IPS DF 19.7 (cell line): ENCODE data around the gene RAMACL.
"Not testable (repeated sequence)": the region's sequence is repeated elsewhere in the genome, so short reads cannot be mapped to it uniquely, and the experiment has no call there.

Experiments
- DNase-seq: peaks from one replicate; pipeline ENCODE4 v3.0.0-alpha.2; 2013; ENCODE audit warnings: low read depth, low spot score

The RAMACL gene

DNA sequence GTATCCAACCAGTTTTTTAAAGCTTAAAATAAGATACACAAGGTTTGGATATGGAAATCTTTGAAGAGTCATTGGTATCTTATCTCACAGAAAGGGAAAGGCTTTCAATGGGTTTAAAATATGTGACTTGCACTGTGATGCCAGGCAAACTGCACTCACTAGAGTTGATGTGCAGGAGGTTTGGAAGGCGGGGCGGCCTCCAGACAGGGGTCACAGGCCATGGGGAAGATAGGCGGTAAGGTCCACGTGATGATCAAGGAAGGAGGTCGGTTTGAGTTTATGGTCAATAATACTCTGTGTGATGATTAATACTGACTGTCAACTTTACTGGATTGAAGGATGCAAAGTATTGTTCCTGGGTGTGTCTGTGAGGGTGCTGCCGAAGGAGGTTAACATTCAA lies 9.5 kb upstream of the RAMACL start:
- DNase-seq: no peak

- DNase-seq: no peak
Observed at GRCh38 chr6:166595061-166595780, 8.7 kb upstream of the RAMACL start.

GRCh38 chr6:166592821-166593220 lies 6.3 kb upstream of the RAMACL start:
- no peak for DNase-seq

DNA sequence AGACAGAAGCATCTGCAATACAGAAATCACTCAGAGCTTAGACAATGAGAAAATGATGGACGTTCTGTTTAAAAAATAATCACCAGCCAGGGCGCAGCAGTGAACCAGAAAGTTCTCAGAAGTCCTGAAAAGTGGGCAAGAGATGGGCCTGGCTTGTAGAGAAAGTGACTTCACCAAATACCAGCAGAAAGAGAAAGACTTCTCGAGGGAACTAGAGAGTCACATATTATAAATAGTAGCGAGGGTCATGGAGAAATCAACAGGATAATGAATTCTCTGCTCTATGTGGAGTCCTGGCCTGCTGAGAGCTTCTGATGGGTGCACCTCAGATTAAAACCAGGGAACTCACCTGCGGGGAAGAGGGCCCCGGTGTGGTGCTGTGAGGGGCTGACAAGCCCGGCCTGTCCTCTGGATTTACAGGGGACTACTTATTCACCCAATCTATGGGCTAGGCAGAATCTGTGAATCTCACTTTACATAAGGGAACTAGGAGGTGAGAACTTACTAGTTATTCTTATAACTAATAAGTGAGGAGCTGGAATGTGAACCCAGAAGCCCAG lies 5.6 kb upstream of the RAMACL start:
- no peak for DNase-seq

DNA sequence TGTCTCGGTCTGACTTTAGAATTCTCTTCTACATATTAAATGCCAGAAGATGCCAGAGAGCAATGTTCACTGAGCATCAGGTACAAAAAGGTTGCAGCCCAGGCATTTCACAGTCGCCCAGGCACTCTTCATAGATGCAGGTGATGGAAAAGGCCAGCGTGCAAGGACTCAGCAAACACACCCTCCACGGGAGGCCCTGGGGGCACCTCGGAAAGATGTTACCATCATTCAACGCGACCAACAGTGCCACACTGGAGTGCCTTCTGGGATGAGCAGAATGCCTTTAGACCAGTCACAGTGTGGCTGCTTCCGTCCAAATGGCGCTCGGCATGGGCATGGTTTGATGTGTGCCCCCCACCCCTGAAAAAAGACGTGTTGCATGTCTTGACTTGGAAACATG lies 4.5 kb upstream of the RAMACL start:
- DNase-seq: no peak

DNA sequence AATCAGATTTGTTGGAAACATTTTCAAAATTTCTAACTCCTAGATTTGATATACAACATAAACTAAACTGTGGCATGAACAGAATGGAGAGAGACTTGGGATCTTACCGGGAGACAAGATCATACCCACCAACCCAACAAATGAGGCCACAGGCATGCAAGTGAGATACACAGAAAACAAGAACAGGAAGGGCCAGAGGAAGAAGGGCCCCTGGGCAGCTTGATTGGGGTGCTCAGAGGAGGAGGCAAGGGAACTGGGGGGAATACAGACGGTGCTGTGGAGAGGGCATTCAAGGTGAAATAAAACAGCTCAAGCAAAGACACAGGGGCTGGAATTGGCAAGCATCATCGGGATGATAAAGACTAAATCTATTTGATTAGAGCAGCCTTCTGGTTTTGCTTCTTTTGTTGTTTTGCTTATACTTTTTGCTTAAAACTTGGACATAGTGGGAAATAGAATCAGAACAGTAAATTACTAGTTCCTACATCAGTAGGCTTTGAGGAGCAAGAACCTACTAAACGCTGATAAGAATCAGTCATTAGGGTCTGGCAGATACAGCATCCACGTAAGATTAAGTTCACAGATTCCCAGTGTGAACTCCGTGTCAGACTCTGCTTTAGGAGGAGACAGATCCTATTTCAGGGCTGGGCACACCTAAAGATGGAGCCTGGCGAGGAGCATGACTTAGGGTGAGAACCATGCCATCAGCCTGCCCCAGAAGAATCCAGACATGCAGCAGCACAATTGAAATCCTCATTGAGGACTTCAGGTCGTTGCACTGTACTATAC lies 3.5 kb upstream of the RAMACL start:
- DNase-seq: no peak

DNA sequence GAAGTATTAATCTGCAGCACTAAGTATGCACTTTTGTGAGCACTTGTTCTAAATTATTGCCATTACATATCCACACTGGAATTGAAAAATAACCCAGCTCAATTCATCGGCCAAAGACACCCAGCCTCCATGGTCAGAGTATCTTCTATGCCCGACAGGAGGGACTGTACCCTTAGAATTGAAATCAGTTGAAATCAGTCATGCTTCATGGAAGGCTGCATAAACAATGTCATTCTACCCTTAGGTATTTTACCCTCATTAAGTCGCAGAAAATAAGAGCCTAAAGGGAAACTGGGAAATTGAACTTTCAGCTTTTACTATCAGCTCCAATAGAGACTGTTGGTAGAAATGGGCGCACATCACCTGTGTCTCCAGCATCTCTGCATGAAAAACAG lies 2.9 kb upstream of the RAMACL start:
- DNase-seq: no peak

GRCh38 chr6:166588691-166589336 lies 2.3 kb upstream of the RAMACL start:
- no peak for DNase-seq

- no peak for DNase-seq
Observed at GRCh38 chr6:166587631-166588413, 1.3 kb upstream of the RAMACL start.

GRCh38 chr6:166584853-166585429 lies 1.5 kb downstream of the RAMACL start:
- no peak for DNase-seq

GRCh38 chr6:166584155-166584554 lies 2.3 kb downstream of the RAMACL start:
- no peak for DNase-seq

GRCh38 chr6:166583230-166583965 lies 3.1 kb downstream of the RAMACL start:
- DNase-seq: no peak

GRCh38 chr6:166582258-166582657 lies 4.2 kb downstream of the RAMACL start:
- DNase-seq: no peak

DNA sequence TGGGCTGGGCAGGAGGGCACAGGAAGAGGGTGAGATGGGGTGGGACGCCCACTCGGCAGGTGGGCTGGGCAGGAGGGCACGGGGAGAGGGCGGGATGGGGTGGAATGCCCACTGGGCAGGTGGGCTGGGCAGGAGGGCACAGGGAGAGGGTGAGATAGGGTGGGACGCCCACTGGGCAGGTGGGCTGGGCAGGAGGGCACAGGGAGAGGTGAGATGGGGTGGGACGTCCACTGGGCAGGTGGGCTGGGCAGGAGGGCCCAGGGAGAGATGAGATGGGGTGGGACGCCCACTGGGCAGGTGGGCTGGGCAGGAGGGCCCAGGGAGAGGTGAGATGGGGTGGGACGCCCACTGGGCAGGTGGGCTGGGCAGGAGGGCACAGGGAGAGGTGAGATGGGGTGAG lies 4.7 kb downstream of the RAMACL start:
- DNase-seq: not testable (repeated sequence)

- no peak for DNase-seq
Observed at GRCh38 chr6:166581091-166581511, 5.4 kb downstream of the RAMACL start.

GRCh38 chr6:166580076-166581050 lies 6.1 kb downstream of the RAMACL start:
- DNase-seq: no peak

DNA sequence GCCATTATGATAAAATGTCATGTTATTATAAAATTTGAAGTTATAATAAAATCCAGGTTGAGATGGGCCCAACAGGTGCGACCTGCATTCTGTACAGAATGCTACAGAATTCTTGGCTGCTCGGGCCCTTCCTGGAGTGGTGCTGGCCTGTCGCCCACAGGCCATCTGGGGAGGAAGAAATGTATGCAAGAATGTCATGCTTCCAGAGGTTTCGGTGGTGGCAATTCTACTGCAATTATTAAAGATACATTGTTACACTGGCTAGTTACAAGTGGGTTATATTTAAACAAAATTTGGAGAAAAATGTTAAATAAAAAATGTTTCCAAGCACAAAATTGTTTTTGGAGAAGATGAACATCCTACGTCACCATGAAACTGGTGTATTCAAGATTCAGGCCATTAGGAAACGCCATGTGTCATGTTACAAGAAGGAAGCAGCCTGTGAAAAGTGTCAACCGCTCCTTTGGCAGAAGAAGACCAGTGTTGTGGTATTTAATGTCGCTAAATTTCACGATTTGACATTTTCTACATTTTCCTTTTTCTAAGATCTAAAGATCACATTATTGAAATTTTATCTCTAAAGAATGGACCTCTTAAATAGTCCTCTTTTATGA lies 7.1 kb downstream of the RAMACL start:
- no peak for DNase-seq

DNA sequence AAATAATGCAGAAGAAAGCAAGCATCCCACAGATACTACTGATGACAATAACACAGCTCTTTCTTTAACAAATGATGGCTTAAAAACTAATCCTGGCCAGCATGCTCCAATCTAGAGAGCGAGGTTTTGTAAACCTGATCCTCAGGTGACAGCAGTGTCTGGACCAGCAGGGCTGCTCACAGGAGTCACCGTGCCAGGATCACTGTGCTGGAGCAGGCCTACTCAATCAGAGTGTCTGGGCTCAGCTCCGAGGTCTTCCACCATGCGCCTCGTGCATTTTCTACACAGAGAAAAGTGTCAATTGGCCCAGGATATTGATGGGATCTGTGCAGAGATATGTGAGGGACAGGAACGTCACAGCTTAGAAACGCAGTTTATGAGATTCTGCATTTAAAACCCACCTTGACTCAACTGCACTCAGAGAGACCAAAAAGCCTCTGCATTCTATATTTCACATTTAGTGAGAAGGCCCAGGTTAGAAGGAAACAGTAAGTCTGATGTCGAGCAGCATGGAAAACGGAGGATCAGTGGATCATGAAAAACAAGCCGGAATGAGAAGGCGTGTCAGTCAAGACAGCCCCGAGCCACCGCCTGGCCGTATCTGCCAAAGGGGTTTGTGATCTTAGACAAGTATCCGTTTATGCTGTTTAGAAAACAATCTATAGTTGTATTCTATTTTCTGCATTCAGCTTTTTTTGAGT lies 7.8 kb downstream of the RAMACL start:
- DNase-seq: no peak
